Activated T-cell treated with anti-CD3 and anti-CD28 coated beads for 24 hours (primary cell): ENCODE data around the gene CADM4.
A peak's percentile ranks its signal among the peaks of the same experiment; 100 is the strongest.

Source experiments
- DNase-seq: peaks from one replicate; pipeline ENCODE4 v3.0.0-alpha.2; 2020; ENCODE audit warnings: low read depth

Gene CADM4

GRCh38 chr19:43634068-43634467 is 5.6 kb downstream of the CADM4 start:
- DNase-seq = no peak

GRCh38 chr19:43633520-43633919 is 6.1 kb downstream of the CADM4 start:
- DNase-seq = no peak

GRCh38 chr19:43631491-43631890 is 8.2 kb downstream of the CADM4 start:
- DNase-seq = no peak

- no peak for DNase-seq
Measured at GRCh38 chr19:43628646-43629326, 10.9 kb downstream of the CADM4 start.

GRCh38 chr19:43626838-43627237 is 12.8 kb downstream of the CADM4 start:
- no peak for DNase-seq

- DNase-seq = no peak
Measured at GRCh38 chr19:43625918-43626579, 13.6 kb downstream of the CADM4 start.

- peak; percentile 73 for DNase-seq
Measured at GRCh38 chr19:43624933-43625332, 14.7 kb downstream of the CADM4 start.

GRCh38 chr19:43623889-43624670 is 15.6 kb downstream of the CADM4 start:
- DNase-seq = no peak

GRCh38 chr19:43622956-43623355 is 16.7 kb downstream of the CADM4 start:
- DNase-seq = no peak

- DNase-seq = no peak
Measured at GRCh38 chr19:43622070-43622469, 17.6 kb downstream of the CADM4 start.

- DNase-seq = peak; percentile 82
Measured at GRCh38 chr19:43620061-43621001, 19.3 kb downstream of the CADM4 start.

- DNase-seq = peak; percentile 82
Measured at GRCh38 chr19:43619262-43620060, 20.2 kb downstream of the CADM4 start, which contains the start of gene ZNF428. ZNF428 (minus strand) TSS chr19:43619629; CDS start chr19:43614304, 5,325 bp downstream.

- DNase-seq = peak; percentile 49
Measured at GRCh38 chr19:43618921-43619261, 20.8 kb downstream of the CADM4 start.

GRCh38 chr19:43616954-43617353 is 22.7 kb downstream of the CADM4 start:
- no peak for DNase-seq

- DNase-seq = no peak
Measured at GRCh38 chr19:43616306-43616705, 23.3 kb downstream of the CADM4 start.

GRCh38 chr19:43612374-43612773 is 27.3 kb downstream of the CADM4 start:
- no peak for DNase-seq

GRCh38 chr19:43611788-43612187 is 27.9 kb downstream of the CADM4 start, which contains the start of gene SRRM5:
SRRM5 (plus strand) TSS chr19:43612088; CDS start chr19:43612122, 34 bp downstream.
- DNase-seq = no peak

- no peak for DNase-seq
Measured at GRCh38 chr19:43610493-43610892, 29.2 kb downstream of the CADM4 start.

- DNase-seq = no peak
Measured at GRCh38 chr19:43609872-43610271, 29.8 kb downstream of the CADM4 start.

- no peak for DNase-seq
Measured at GRCh38 chr19:43607238-43608205, 32.1 kb downstream of the CADM4 start.
